CD4-positive, alpha-beta T cell treated with Interferon gamma for 1 hour (primary cell): ENCODE data around the gene VDAC1.

Experiments
- DNase-seq: peaks from one replicate; pipeline ENCODE4 v3.0.0-alpha.2; 2020

The VDAC1 gene

DNA sequence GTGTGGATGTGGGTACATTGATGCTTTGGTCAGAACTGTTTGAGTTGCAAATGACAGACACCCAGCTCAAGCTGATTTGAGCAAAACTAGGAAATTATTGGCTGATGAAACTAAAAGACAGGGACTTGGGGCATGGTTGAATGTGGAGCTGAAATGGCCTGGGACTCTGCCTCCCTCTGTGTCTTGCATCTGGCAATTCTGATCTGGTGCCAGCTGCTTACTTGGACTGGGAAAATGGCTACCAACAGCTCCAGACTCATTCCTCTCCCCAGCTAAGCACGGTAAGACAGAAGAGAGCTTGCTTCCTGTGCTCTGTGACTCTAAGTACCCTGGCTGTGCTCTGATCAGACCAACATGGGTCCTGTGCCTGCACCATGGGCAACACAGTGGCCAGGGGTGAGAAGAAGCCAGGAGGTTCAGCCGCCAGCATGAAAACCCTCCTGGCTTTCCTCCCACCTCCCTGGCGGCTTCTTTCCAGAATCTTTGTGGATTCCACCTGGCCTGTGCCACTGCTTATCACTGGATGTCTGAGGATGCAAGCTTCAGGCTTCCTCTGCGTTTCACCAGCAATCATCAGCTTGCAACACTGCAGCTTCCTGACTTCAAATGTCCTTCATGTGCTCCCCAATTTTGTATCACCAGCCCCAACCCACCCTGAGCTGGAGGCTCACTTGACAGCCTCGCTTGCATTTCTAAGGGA lies 80.4 kb downstream of the VDAC1 start:
- no peak for DNase-seq

DNA sequence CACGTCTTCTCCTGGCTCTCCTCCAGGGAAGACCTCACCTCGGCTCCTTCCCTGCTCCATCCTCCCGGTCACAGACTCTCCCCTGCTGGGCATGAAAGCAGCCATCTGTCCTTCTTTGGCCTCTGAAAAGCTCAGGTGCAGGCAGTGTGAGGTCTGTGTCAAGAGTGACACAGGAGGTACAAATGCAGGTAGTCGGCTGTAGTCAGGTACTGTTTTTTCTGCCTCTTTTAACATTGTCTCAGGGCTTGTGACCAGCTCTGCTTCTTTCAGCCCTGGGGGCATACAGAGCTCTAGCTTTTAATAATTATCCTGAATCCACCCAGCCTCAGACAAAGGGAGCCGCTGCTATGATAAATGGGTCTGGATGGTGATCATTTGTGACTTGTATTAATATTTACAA lies 82.8 kb downstream of the VDAC1 start:
- DNase-seq: no peak
